H1 (cell line): ENCODE results near the gene ARAP2. TPM values are rescaled to one million over a fixed set of nuclear protein-coding genes. Genes with fewer than 3 reads are reported as not detected.

Source experiments
- CTCF ChIA-PET: fragments of 300-600 bp; sonication (Branson Sonifier 250); formaldehyde crosslinking; loops from one replicate; lab custom pipeline; 2021; ENCODE audit not compliant: partially characterized antibody; lab: Charles Lee
- POLR2A ChIA-PET: fragments of 300-600 bp; sonication (Branson Sonifier 250); formaldehyde crosslinking; loops from one replicate; lab custom pipeline; 2021; ENCODE audit warnings: inconsistent platforms; ENCODE audit not compliant: partially characterized antibody; lab: Charles Lee
- DNase-seq, 2 experiments: peaks; one replicate each; pipeline versions ENCODE4 v3.0.0 to v3.0.0-alpha.2; 2010 to 2022; ENCODE audit warnings: low spot score in 2 of 2, low read depth in 1 of 2, mixed read lengths in 1 of 2
- FAIRE-seq: peaks from 2 replicates; lab custom pipeline; 2011; peaks lifted over from hg19 to GRCh38; lab: Jason Lieb, UNC
- H2AFZ ChIP-seq: 2 replicates; pipeline ENCODE4 v1.8.1; 2012; ENCODE audit warnings: low read length, inconsistent platforms
- H2AK5ac ChIP-seq: 2 replicates; pipeline ENCODE4 v1.6.1; 2013; ENCODE audit warnings: low read depth, low read length
- H2BK120ac ChIP-seq: replicated peaks from 2 replicates; pipeline ENCODE3; 2013; ENCODE audit warnings: low read depth, low read length, inconsistent platforms
- H2BK12ac ChIP-seq: 2 replicates; pipeline ENCODE4 v1.6.1; 2013; ENCODE audit warnings: low read depth, low read length
- H2BK15ac ChIP-seq: 2 replicates; pipeline ENCODE4 v1.6.1; 2013; ENCODE audit warnings: low read length
- H2BK20ac ChIP-seq: 2 replicates; pipeline ENCODE4 v1.6.1; 2013; ENCODE audit warnings: low read length
- H2BK5ac ChIP-seq: 2 replicates; pipeline ENCODE4 v1.6.1; 2013; ENCODE audit warnings: low read depth, low read length
- H3K14ac ChIP-seq: 2 replicates; pipeline ENCODE4 v1.6.1; 2013; ENCODE audit warnings: inconsistent platforms; ENCODE audit not compliant: insufficient read length
- H3K18ac ChIP-seq: 2 replicates; pipeline ENCODE4 v1.6.1; 2013; ENCODE audit warnings: low read length; ENCODE audit errors: extremely low read depth
- H3K23ac ChIP-seq: 2 replicates; pipeline ENCODE4 v1.6.1; 2013; ENCODE audit warnings: inconsistent platforms; ENCODE audit not compliant: insufficient read length
- H3K23me2 ChIP-seq: 2 replicates; pipeline ENCODE4 v1.6.1; 2013; ENCODE audit warnings: low read depth, low read length
- H3K27ac ChIP-seq: 2 replicates; pipeline ENCODE4 v1.6.1; 2011; ENCODE audit warnings: low read depth, low read length, inconsistent platforms
- H3K27me3 ChIP-seq, 4 experiments: replicated peaks in 1 of 4; 1 replicate in 1 of 4; 2 replicates in 3 of 4; pipeline versions ENCODE4 v1.6.1 to v1.8.1; 2011 to 2013; ENCODE audit warnings: low read length in 3 of 4, mild to moderate bottlenecking in 3 of 4, inconsistent platforms in 2 of 4, mixed read lengths in 2 of 4, moderate library complexity in 1 of 4; ENCODE audit not compliant: control insufficient read depth in 3 of 4, insufficient read depth in 3 of 4; ENCODE audit errors: extremely low read depth in 1 of 4
- H3K36me3 ChIP-seq, 4 experiments: 2 replicates each; pipeline versions ENCODE4 v1.6.1 to v1.8.1; 2011 to 2013; ENCODE audit warnings: mild to moderate bottlenecking in 4 of 4, low read length in 3 of 4, moderate library complexity in 2 of 4, control low read depth in 1 of 4, inconsistent platforms in 1 of 4; ENCODE audit not compliant: insufficient read depth in 4 of 4, control insufficient read depth in 2 of 4
- H3K4ac ChIP-seq: replicated peaks from 2 replicates; pipeline ENCODE3; 2013; ENCODE audit warnings: low read length, low read depth, mixed read lengths, inconsistent platforms; ENCODE audit not compliant: insufficient read length
- H3K4me1 ChIP-seq, 4 experiments: replicated peaks in 1 of 4; 1 replicate in 1 of 4; 2 replicates in 3 of 4; pipeline versions ENCODE4 v1.6.1 to v1.8.1; 2011 to 2013; ENCODE audit warnings: low read length in 3 of 4, inconsistent platforms in 2 of 4, mixed read lengths in 1 of 4; ENCODE audit not compliant: insufficient read depth in 4 of 4, control insufficient read depth in 3 of 4
- H3K4me2 ChIP-seq, 2 experiments: 2 replicates each; pipeline versions ENCODE4 v1.6.1 to v1.8.1; 2011 to 2013; ENCODE audit warnings: low read depth in 2 of 2, low read length in 2 of 2, control low read depth in 1 of 2, inconsistent platforms in 1 of 2, mild to moderate bottlenecking in 1 of 2; ENCODE audit not compliant: insufficient read depth in 1 of 2
- H3K4me3 ChIP-seq, 4 experiments: fragments of 200-600, 300-600 bp in 1 of 4; sonication (generic), shearing (Covaris generic), sonication (Bioruptor Twin) in 1 of 4; 2 replicates each; pipeline versions ENCODE4 v1.5.1 to v1.8.1; 2011 to 2016; ENCODE audit warnings: low read length in 4 of 4, low read depth in 3 of 4, control low read depth in 2 of 4, inconsistent platforms in 2 of 4, mild to moderate bottlenecking in 2 of 4, mixed read lengths in 1 of 4, moderate library complexity in 1 of 4; ENCODE audit not compliant: insufficient read depth in 2 of 4; ENCODE audit errors: extremely low read depth in 1 of 4
- H3K56ac ChIP-seq: replicated peaks from 2 replicates; pipeline ENCODE3; 2013; ENCODE audit warnings: low read depth, mild to moderate bottlenecking, mixed read lengths, low read length, inconsistent platforms; ENCODE audit not compliant: insufficient read length
- H3K79me1 ChIP-seq: 2 replicates; pipeline ENCODE4 v1.6.1; 2013; ENCODE audit warnings: low read depth, low read length, control low read depth
- H3K79me2 ChIP-seq, 2 experiments: 2 replicates each; pipeline versions ENCODE4 v1.6.1 to v1.8.1; 2012 to 2013; ENCODE audit warnings: low read length in 2 of 2, mild to moderate bottlenecking in 2 of 2, inconsistent platforms in 1 of 2; ENCODE audit not compliant: insufficient read depth in 2 of 2, control insufficient read depth in 1 of 2
- H3K9ac ChIP-seq, 4 experiments: replicated peaks in 1 of 4; 1 replicate in 1 of 4; 2 replicates in 3 of 4; pipeline versions ENCODE4 v1.6.1 to v1.8.1; 2011 to 2013; ENCODE audit warnings: low read depth in 3 of 4, low read length in 3 of 4, control low read depth in 2 of 4, mild to moderate bottlenecking in 2 of 4, moderate library complexity in 2 of 4, inconsistent platforms in 1 of 4; ENCODE audit errors: extremely low read depth in 1 of 4
- H3K9me3 ChIP-seq, 2 experiments: 2 replicates each; pipeline versions ENCODE4 v1.6.1 to v1.8.1; 2012 to 2013; ENCODE audit warnings: mild to moderate bottlenecking in 2 of 2, moderate library complexity in 2 of 2, control low read depth in 1 of 2, inconsistent platforms in 1 of 2, low read depth in 1 of 2, low read length in 1 of 2, mixed read lengths in 1 of 2; ENCODE audit not compliant: insufficient read depth in 2 of 2
- H4K20me1 ChIP-seq, 2 experiments: replicated peaks in 1 of 2; 2 replicates each; pipeline versions ENCODE3 to v1.8.1; 2011 to 2013; ENCODE audit warnings: inconsistent platforms in 2 of 2, low read length in 2 of 2, mild to moderate bottlenecking in 1 of 2; ENCODE audit not compliant: insufficient read depth in 2 of 2, control insufficient read depth in 1 of 2
- H4K5ac ChIP-seq: 2 replicates; pipeline ENCODE4 v1.6.1; 2013; ENCODE audit warnings: low read length, low read depth, mixed read lengths, inconsistent platforms; ENCODE audit not compliant: insufficient read length
- H4K8ac ChIP-seq: 2 replicates; pipeline ENCODE4 v1.8.0; 2013; ENCODE audit warnings: mild to moderate bottlenecking, moderate library complexity, low read length, inconsistent platforms; ENCODE audit not compliant: insufficient read depth; ENCODE audit errors: extremely low read depth
- H4K91ac ChIP-seq: replicated peaks from 2 replicates; pipeline ENCODE3; 2013; ENCODE audit warnings: low read length, mixed read lengths, inconsistent platforms; ENCODE audit not compliant: insufficient read length
- ATF3 ChIP-seq: IDR thresholded peaks from 2 replicates; pipeline ENCODE4 v1.6.1; 2011; ENCODE audit warnings: low read depth, mild to moderate bottlenecking, low read length; ENCODE audit not compliant: insufficient read depth
- BRCA1 ChIP-seq: IDR thresholded peaks from 2 replicates; pipeline ENCODE4 v1.6.1; 2012; ENCODE audit warnings: low read depth, low read length, improper control_type of control experiment
- CHD1 ChIP-seq: IDR thresholded peaks from 2 replicates; pipeline ENCODE4 v1.6.1; 2012; ENCODE audit warnings: low read depth, low read length, improper control_type of control experiment
- TCF12 ChIP-seq: IDR thresholded peaks from 2 replicates; pipeline ENCODE4 v1.6.1; 2011; ENCODE audit warnings: low read depth, mild to moderate bottlenecking, low read length
- WGBS, 2 experiments: shearing (Covaris generic) in 1 of 2; methylation state at CpG; one replicate each; pipeline versions ENCODE4 v1.1.6 to v1.1.7; 2013 to 2015; ENCODE audit warnings: low lambda C conversion rate in 2 of 2, mixed read lengths in 2 of 2, inconsistent platforms in 1 of 2, low coverage in 1 of 2, missing lambda C conversion rate in 1 of 2; ENCODE audit not compliant: insufficient replicate concordance in 2 of 2, insufficient coverage in 1 of 2, insufficient read length in 1 of 2; ENCODE audit errors: extremely low coverage in 1 of 2, missing lambda C conversion rate in 1 of 2; 5-methylcytosine and 5-hydroxymethylcytosine counted together
- polyA plus RNA-seq, 7 experiments: library from polyadenylated mRNA; depleted of rRNA in 3 of 7; stranded (reverse) in 5 of 7; unstranded in 2 of 7; fragments of >200 nt in 5 of 7; fragments of 200-250 nt in 2 of 7; gene quantifications; 1 replicate in 5 of 7; 2 replicates in 1 of 7; 4 replicates in 1 of 7; pipeline versions ENCODE4 v1.2.1 to v1.2.3, GENCODE V29; 2011 to 2013; ENCODE audit warnings: missing spikeins in 2 of 7, mixed read lengths in 2 of 7
- total RNA-seq: library from RNA; stranded (reverse); fragmentation: NEBNext Ultra II Directional; extraction: Animal tissue kit (Norgen Biotek cat#: 25700); gene quantifications from 2 replicates; pipeline ENCODE4 v1.2.1, GENCODE V29; 2021

The ARAP2 gene
- total and polyA plus RNA-seq, 2 of the 8 experiments (the other 6 are each of a cell fraction or from before 2014, with no cell fraction given), result 0.15 to 2.3 TPM

GRCh38 chr4:36178484-36178883 lies 65.8 kb downstream of the ARAP2 start:
- Histone ChIP-seq H3K4ac (no peak overlapping the region), H2BK12ac (no peak overlapping the region), H2BK5ac (no peak overlapping the region), H3K9me3 (no peaks in the 10 kb centered on the region), H3K23me2 (no peaks in the 10 kb centered on the region), H3K4me1 (no peaks in the 10 kb centered on the region; a peak in 1 of 7 replicates), H3K27me3 (no peaks in the 10 kb centered on the region), H4K8ac (no peak overlapping the region), H3K79me1 (no peaks in the 10 kb centered on the region), H3K4me3 (no peak overlapping the region), H3K36me3 (no peaks in the 10 kb centered on the region), H4K20me1 (no peaks in the 10 kb centered on the region), H2BK120ac (no peak overlapping the region), H2AK5ac (no peak overlapping the region), H3K4me2 (no peak overlapping the region), H3K14ac (no peak overlapping the region), H4K5ac (no peak overlapping the region), H3K9ac (no peak overlapping the region), H4K91ac (no peak overlapping the region), H2BK15ac (no peak overlapping the region), H3K79me2 (no peaks in the 10 kb centered on the region), H3K23ac (no peak overlapping the region), H2AFZ (no peak overlapping the region), H2BK20ac (no peak overlapping the region), H3K18ac (no peak overlapping the region), H3K27ac (no peak overlapping the region), H3K56ac (no peak overlapping the region)
- no peak for DNase-seq
- TF ChIP-seq CHD1 (no peak), BRCA1 (no peak), TCF12 (no peak), ATF3 (no peak)
- FAIRE-seq, result no peak
- ChIA-PET CTCF (no interaction called here), POLR2A (no interaction called here)
- WGBS, 2 experiments, result 88% methylated on average over 3 of the region's 3 CpGs; no CpG with 5 or more reads in 1 of the 2 experiments
